ENCODE results near the gene DIO3. TPM values are rescaled to one million over a fixed set of nuclear protein-coding genes. Genes with fewer than 3 reads are reported as not detected.
A peak's percentile ranks its signal among the peaks of the same experiment; 100 is the strongest.

Gene DIO3
- total and polyA plus RNA-seq, 8 donors = 0.29 to 3.4 (median 1.5) TPM; not detected in 2

DNA sequence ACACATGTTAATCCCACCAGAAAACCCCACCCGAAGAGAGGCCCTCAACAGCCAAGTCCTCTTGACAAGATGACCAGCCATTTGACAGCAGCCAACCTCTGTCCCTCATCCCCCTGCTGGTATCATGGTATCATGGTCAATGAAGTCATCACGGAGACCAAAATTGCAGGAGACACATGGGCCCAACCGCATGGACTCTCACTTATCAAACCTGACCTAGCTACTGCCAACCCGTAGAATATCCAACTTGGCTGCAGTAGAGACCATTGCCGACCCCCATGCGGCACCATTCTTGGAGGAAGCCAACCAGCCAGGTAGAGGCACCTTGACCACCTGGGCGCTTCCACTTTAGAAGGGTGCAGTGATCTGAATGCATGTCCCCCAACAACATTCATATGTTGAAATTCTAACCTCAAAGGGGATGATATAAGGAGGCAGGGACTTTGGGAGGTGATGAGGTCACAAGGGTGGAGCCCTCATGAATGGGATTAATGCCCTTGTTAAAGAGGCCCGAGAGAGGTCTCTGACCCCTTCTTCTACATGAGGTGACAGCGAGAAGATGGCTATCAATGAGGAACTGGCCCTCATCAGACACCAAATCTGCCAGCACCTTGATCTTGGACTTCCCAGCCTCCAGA, 33.3 kb downstream of the DIO3 start:
- Histone ChIP-seq H3K36me3 (no peaks in the 10 kb centered on the region), H3K9me3 (peaks cover 0 to 31% (median 7%) of the 10 kb centered on the region in 4 donors), H3K27me3 (peaks cover 0 to 6% (median 0%) of the 10 kb centered on the region in 3 donors), H3K4me1 (no peaks in the 10 kb centered on the region), H3K27ac (no peak overlapping the region), H3K4me3 (no peak overlapping the region)
- no peak for TF ChIP-seq EP300 (IDR thresholded peaks at IDR 0.05)
- TF ChIP-seq, protein P1, sequence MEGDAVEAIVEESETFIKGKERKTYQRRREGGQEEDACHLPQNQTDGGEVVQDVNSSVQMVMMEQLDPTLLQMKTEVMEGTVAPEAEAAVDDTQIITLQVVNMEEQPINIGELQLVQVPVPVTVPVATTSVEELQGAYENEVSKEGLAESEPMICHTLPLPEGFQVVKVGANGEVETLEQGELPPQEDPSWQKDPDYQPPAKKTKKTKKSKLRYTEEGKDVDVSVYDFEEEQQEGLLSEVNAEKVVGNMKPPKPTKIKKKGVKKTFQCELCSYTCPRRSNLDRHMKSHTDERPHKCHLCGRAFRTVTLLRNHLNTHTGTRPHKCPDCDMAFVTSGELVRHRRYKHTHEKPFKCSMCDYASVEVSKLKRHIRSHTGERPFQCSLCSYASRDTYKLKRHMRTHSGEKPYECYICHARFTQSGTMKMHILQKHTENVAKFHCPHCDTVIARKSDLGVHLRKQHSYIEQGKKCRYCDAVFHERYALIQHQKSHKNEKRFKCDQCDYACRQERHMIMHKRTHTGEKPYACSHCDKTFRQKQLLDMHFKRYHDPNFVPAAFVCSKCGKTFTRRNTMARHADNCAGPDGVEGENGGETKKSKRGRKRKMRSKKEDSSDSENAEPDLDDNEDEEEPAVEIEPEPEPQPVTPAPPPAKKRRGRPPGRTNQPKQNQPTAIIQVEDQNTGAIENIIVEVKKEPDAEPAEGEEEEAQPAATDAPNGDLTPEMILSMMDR (IDR thresholded peaks at IDR 0.05) = no peak
- TF ChIP-seq POLR2A (IDR thresholded peaks at IDR 0.05) = no peak
- TF ChIP-seq POLR2AphosphoS5 (IDR thresholded peaks at IDR 0.05) = no peak
- intact Hi-C loops (cut with DNase I; ENCODE audit: low total_unique reads) = no loop called here
- DNase-seq = no peak
- 82 to 97% (median 92%) methylated on average over 9 of the region's 9 CpGs for WGBS, 5 donors

DNA sequence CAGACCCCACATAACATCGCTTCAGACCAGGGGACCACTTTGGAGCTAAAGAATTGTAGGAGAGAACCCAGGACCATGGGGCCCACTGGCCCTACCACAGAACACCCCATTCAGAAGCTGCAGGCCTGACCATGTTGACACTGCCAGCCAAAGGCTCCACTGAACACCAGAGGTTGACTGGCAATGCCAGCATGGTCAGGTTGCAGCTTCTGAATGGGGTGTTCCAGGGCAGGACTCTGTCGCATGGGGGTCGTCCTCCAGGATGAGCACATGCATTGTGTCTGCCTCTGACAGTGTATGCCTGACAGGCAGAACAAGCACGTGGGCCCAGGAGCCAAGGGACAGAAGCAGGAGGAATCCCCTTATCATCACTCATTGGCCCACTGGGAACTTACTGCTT, 34.1 kb downstream of the DIO3 start:
- no peak for DNase-seq
- H3K9me3 ChIP-seq = peaks cover 0 to 33% (median 7%) of the 10 kb centered on the region in 4 donors
- H3K36me3 ChIP-seq = no peaks in the 10 kb centered on the region
- peaks cover 0 to 10% (median 0%) of the 10 kb centered on the region in 3 donors for H3K27me3 ChIP-seq
- no peaks in the 10 kb centered on the region for H3K4me1 ChIP-seq
- no peak overlapping the region for H3K27ac ChIP-seq
- intact Hi-C loops (cut with DNase I; ENCODE audit: low total_unique reads) = no loop called here
- WGBS, 5 donors = 60 to 100% (median 87%) methylated on average over 3 to 4 of the region's 4 CpGs
- no peak overlapping the region for H3K4me3 ChIP-seq
- TF ChIP-seq, protein P1 (IDR thresholded peaks at IDR 0.05) = no peak
- TF ChIP-seq POLR2AphosphoS5 (IDR thresholded peaks at IDR 0.05) = no peak

GRCh38 chr14:101595887-101596721, 34.8 kb downstream of the DIO3 start:
- peaks cover 0 to 33% (median 7%) of the 10 kb centered on the region in 4 donors for H3K9me3 ChIP-seq
- no peaks in the 10 kb centered on the region for H3K36me3 ChIP-seq
- no peaks in the 10 kb centered on the region for H3K4me1 ChIP-seq
- intact Hi-C loops (cut with DNase I; ENCODE audit: low total_unique reads) = no loop called here
- no peak overlapping the region for H3K27ac ChIP-seq
- no peak overlapping the region for H3K4me3 ChIP-seq
- peaks cover 0 to 15% (median 0%) of the 10 kb centered on the region in 3 donors for H3K27me3 ChIP-seq
- WGBS, 5 donors = 69 to 80% (median 76%) methylated on average over 8 of the region's 8 CpGs
- DNase-seq = peak; percentile 24 to 34
- TF ChIP-seq POLR2A (IDR thresholded peaks at IDR 0.05) = no peak
- no peak for TF ChIP-seq EP300 (IDR thresholded peaks at IDR 0.05)
- TF ChIP-seq POLR2AphosphoS5 (IDR thresholded peaks at IDR 0.05) = no peak

DNA sequence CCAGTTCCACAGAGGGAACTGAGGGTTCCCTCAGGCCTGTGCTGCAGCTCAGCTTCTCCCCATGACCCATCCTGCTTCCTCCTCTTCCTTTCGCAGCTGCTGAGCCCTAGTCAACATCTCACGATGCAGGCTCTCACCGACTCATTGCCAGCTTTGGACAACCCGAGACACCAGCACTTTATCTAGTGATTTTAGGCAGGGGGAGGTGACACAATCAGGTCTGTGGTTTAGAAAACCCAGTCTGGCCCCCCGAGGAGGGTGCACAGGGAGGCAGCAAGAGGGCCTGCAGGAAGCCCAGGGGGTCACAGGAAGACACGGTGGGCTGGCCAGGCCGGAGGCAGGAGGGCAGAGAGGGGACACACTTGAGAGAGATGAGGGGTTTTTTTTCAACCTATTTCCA, 35.4 kb downstream of the DIO3 start:
- peaks cover 0 to 21% (median 0%) of the 10 kb centered on the region in 3 donors for H3K27me3 ChIP-seq
- H3K9me3 ChIP-seq = peaks cover 0 to 33% (median 7%) of the 10 kb centered on the region in 4 donors
- no peak overlapping the region for H3K4me3 ChIP-seq
- H3K4me1 ChIP-seq = no peaks in the 10 kb centered on the region
- DNase-seq = no peak
- TF ChIP-seq POLR2AphosphoS5 (IDR thresholded peaks at IDR 0.05) (no peak), POLR2A (IDR thresholded peaks at IDR 0.05) (no peak), EP300 (IDR thresholded peaks at IDR 0.05) (no peak)
- TF ChIP-seq, protein P1 (IDR thresholded peaks at IDR 0.05) = no peak
- H3K27ac ChIP-seq = no peak overlapping the region
- H3K36me3 ChIP-seq = no peaks in the 10 kb centered on the region
- intact Hi-C loops (cut with DNase I; ENCODE audit: low total_unique reads) = no loop called here
- 68 to 75% (median 72%) methylated on average over 7 of the region's 7 CpGs for WGBS, 5 donors
